CD14-positive monocyte (primary cell): ENCODE data around the gene GAP43. TPM values are rescaled to one million over a fixed set of nuclear protein-coding genes. Genes with fewer than 3 reads are reported as not detected.

Experiments used
- DNase-seq, 3 donors: peaks; one replicate each; pipeline ENCODE4 v3.0.0-alpha.2; 2011 to 2022
- H2AFZ ChIP-seq: 2 replicates; pipeline ENCODE4 v1.6.0; 2012; ENCODE audit warnings: mild to moderate bottlenecking, low read depth, low read length, inconsistent platforms; ENCODE audit not compliant: insufficient read depth, poor library complexity, severe bottlenecking
- H3K27ac ChIP-seq, 2 donors: 1 replicate in 1 of 2; 2 replicates in 1 of 2; pipeline ENCODE4 v1.5.1; 2012 to 2013; ENCODE audit warnings: low read length in 2 of 2, control low read depth in 1 of 2, inconsistent platforms in 1 of 2, low read depth in 1 of 2, mild to moderate bottlenecking in 1 of 2
- H3K27me3 ChIP-seq, 2 donors: one replicate each; pipeline versions ENCODE4 v1.6.0 to v1.6.1; 2011 to 2013; ENCODE audit warnings: low read length in 2 of 2; ENCODE audit not compliant: control insufficient read depth in 2 of 2, insufficient read depth in 2 of 2
- H3K36me3 ChIP-seq, 2 donors: replicated peaks in 1 of 2; 1 replicate in 1 of 2; 2 replicates in 1 of 2; pipeline versions ENCODE4 v1.5.1 to v1.6.1; 2012 to 2013; ENCODE audit warnings: low read length in 2 of 2, control low read depth in 1 of 2, inconsistent platforms in 1 of 2, mild to moderate bottlenecking in 1 of 2; ENCODE audit not compliant: insufficient read depth in 2 of 2, control insufficient read depth in 1 of 2
- H3K4me1 ChIP-seq, 2 donors: 1 replicate in 1 of 2; 2 replicates in 1 of 2; pipeline versions ENCODE4 v1.5.1 to v1.6.1; 2012 to 2013; ENCODE audit warnings: low read length in 2 of 2, control low read depth in 1 of 2, inconsistent platforms in 1 of 2, mild to moderate bottlenecking in 1 of 2, moderate library complexity in 1 of 2; ENCODE audit not compliant: insufficient read depth in 2 of 2, control insufficient read depth in 1 of 2
- H3K4me2 ChIP-seq: replicated peaks from 2 replicates; pipeline ENCODE3; 2012; ENCODE audit warnings: low read length, moderate library complexity, mild to moderate bottlenecking; ENCODE audit not compliant: poor library complexity, severe bottlenecking; ENCODE audit errors: extremely low read depth
- H3K4me3 ChIP-seq, 3 experiments: fragments of 200-600 bp in 1 of 3; sonication (generic) in 1 of 3; replicated peaks in 1 of 3; 1 replicate in 2 of 3; 2 replicates in 1 of 3; pipeline ENCODE4 v1.5.1; 2011 to 2013; ENCODE audit warnings: low read length in 3 of 3, mild to moderate bottlenecking in 3 of 3, control low read depth in 2 of 3, low read depth in 2 of 3, inconsistent platforms in 1 of 3, moderate library complexity in 1 of 3
- H3K79me2 ChIP-seq: 2 replicates; pipeline ENCODE4 v1.6.0; 2012; ENCODE audit warnings: mild to moderate bottlenecking, control low read depth, inconsistent platforms, low read length, moderate library complexity; ENCODE audit not compliant: insufficient read depth
- H3K9ac ChIP-seq: 2 replicates; pipeline ENCODE4 v1.6.0; 2017; ENCODE audit warnings: low read length, mild to moderate bottlenecking; ENCODE audit not compliant: insufficient read depth, poor library complexity, severe bottlenecking
- H3K9me3 ChIP-seq, 2 donors: replicated peaks in 1 of 2; 1 replicate in 1 of 2; 2 replicates in 1 of 2; pipeline versions ENCODE4 v1.5.1 to v1.6.1; 2012 to 2013; ENCODE audit warnings: low read length in 2 of 2, control low read depth in 1 of 2; ENCODE audit not compliant: control insufficient read depth in 1 of 2, insufficient read depth in 1 of 2
- H4K20me1 ChIP-seq: 2 replicates; pipeline ENCODE4 v1.6.0; 2012; ENCODE audit warnings: mild to moderate bottlenecking, low read length, control low read depth, moderate library complexity; ENCODE audit not compliant: insufficient read depth
- H3K27ac Mint-ChIP-seq, 7 donors: one replicate each; pipeline ENCODE4 v1.8.0; 2020; ENCODE audit warnings: mild to moderate bottlenecking in 7 of 7, mixed read lengths in 7 of 7, moderate library complexity in 6 of 7, inconsistent platforms in 2 of 7
- H3K27me3 Mint-ChIP-seq, 3 donors: one replicate each; pipeline ENCODE4 v1.8.0; 2021 to 2022; ENCODE audit warnings: low read depth in 3 of 3, mild to moderate bottlenecking in 3 of 3, mixed read lengths in 3 of 3, moderate library complexity in 3 of 3, inconsistent platforms in 1 of 3
- H3K36me3 Mint-ChIP-seq, 2 donors: one replicate each; pipeline ENCODE4 v1.8.0; 2020; ENCODE audit warnings: mixed read lengths in 2 of 2, inconsistent platforms in 1 of 2, mild to moderate bottlenecking in 1 of 2
- H3K4me1 Mint-ChIP-seq: one replicate; pipeline ENCODE4 v1.8.0; 2020; ENCODE audit warnings: mild to moderate bottlenecking, mixed read lengths
- H3K4me3 Mint-ChIP-seq, 2 donors: one replicate each; pipeline ENCODE4 v1.8.0; 2020; ENCODE audit warnings: mild to moderate bottlenecking in 2 of 2, mixed read lengths in 2 of 2, moderate library complexity in 1 of 2
- H3K9me3 Mint-ChIP-seq, 7 donors: one replicate each; pipeline ENCODE4 v1.8.0; 2020 to 2022; ENCODE audit warnings: mixed read lengths in 7 of 7, mild to moderate bottlenecking in 6 of 7, moderate library complexity in 6 of 7, inconsistent platforms in 2 of 7
- CTCF ChIP-seq: fragments of 200-600 bp; IDR thresholded peaks from one replicate; pipeline ENCODE4 v1.8.0; 2022; ENCODE audit warnings: antibody characterized with exemption, mild to moderate bottlenecking
- WGBS: methylation state at CpG from one replicate; pipeline ENCODE4 v1.1.5; 2013; ENCODE audit warnings: missing lambda C conversion rate; ENCODE audit not compliant: insufficient coverage; 5-methylcytosine and 5-hydroxymethylcytosine counted together
- intact Hi-C, 2 donors: fragments of 100-400 bp; cut with micrococcal nuclease; formaldehyde crosslinking; loops; one replicate each; pipeline versions ENCODE4 v1.15.0 to v1.15.1; 2023
- polyA plus RNA-seq, 3 donors: library from polyadenylated mRNA; depleted of rRNA in 1 of 3; unstranded in 2 of 3; stranded (reverse) in 1 of 3; fragments of 300-500 nt in 2 of 3; fragments of >200 nt in 1 of 3; fragmentation: Illumina TruSeq in 2 of 3; gene quantifications; 1 replicate in 2 of 3; 2 replicates in 1 of 3; pipeline ENCODE4 v1.2.3, GENCODE V29; 2012 to 2021

GAP43 gene
- polyA plus RNA-seq, 3 donors: not detected

- Histone ChIP-seq H3K4me3 (no peak overlapping the region), H3K27me3 (no peaks in the 10 kb centered on the region), H3K36me3 (no peaks in the 10 kb centered on the region), H3K4me2 (no peak overlapping the region), H3K9me3 (no peaks in the 10 kb centered on the region), H2AFZ (no peak overlapping the region), H3K27ac (no peak overlapping the region), H4K20me1 (no peaks in the 10 kb centered on the region), H3K9ac (no peak overlapping the region), H3K79me2 (no peaks in the 10 kb centered on the region), H3K4me1 (no peaks in the 10 kb centered on the region)
- intact Hi-C loops: no loop called here
- no CpG with 5 or more reads among the region's 1 CpG for WGBS
- peaks cover 0 to 13% (median 0%) of the 10 kb centered on the region in 7 donors for H3K9me3 Mint-ChIP-seq
- H3K27me3 Mint-ChIP-seq: peaks cover 7 to 12% (median 7%) of the 10 kb centered on the region in 3 donors
- TF ChIP-seq CTCF: no peak
- H3K27ac Mint-ChIP-seq: peak overlapping the region in 1 of 7 donors; percentile 33
- peaks cover 2% of the 10 kb centered on the region for H3K4me1 Mint-ChIP-seq
- H3K36me3 Mint-ChIP-seq: no peaks in the 10 kb centered on the region
- H3K4me3 Mint-ChIP-seq: no peak overlapping the region
- DNase-seq: no peak
Observed at GRCh38 chr3:115648559-115648958, 25.2 kb downstream of the GAP43 start.

- no peaks in the 10 kb centered on the region for H3K4me1 ChIP-seq
- no peaks in the 10 kb centered on the region for H3K9me3 ChIP-seq
- H3K36me3 Mint-ChIP-seq: no peaks in the 10 kb centered on the region
- no peak overlapping the region for H3K9ac ChIP-seq
- H3K79me2 ChIP-seq: no peaks in the 10 kb centered on the region
- no peak overlapping the region for H3K4me3 Mint-ChIP-seq
- WGBS: no CpG with 5 or more reads among the region's 1 CpG
- TF ChIP-seq CTCF: no peak
- H3K27me3 ChIP-seq: peaks cover 2 to 3% of the 10 kb centered on the region in 2 donors
- H3K27ac Mint-ChIP-seq: no peak overlapping the region
- H3K4me3 ChIP-seq: no peak overlapping the region
- intact Hi-C loops: no loop called here
- H2AFZ ChIP-seq: no peak overlapping the region
- DNase-seq: peak in 1 of 3 donors; percentile 8
- H3K4me1 Mint-ChIP-seq: peaks cover 2% of the 10 kb centered on the region
- no peaks in the 10 kb centered on the region for H4K20me1 ChIP-seq
- peaks cover 6 to 16% (median 6%) of the 10 kb centered on the region in 3 donors for H3K27me3 Mint-ChIP-seq
- no peak overlapping the region for H3K27ac ChIP-seq
- peaks cover 0 to 13% (median 0%) of the 10 kb centered on the region in 7 donors for H3K9me3 Mint-ChIP-seq
- H3K4me2 ChIP-seq: no peak overlapping the region
- H3K36me3 ChIP-seq: no peaks in the 10 kb centered on the region
Observed at GRCh38 chr3:115651087-115651486, 27.8 kb downstream of the GAP43 start.
